Retina (tissue), 1 donor: ENCODE measurements around the gene OR6B3.

Source experiments
- DNase-seq: peaks from one replicate; pipeline ENCODE4 v3.0.0-alpha.2; 2016

OR6B3 gene

GRCh38 chr2:240043279-240043989, 9.9 kb downstream of the OR6B3 start:
- DNase-seq, result no peak

GRCh38 chr2:240042740-240043139, 10.6 kb downstream of the OR6B3 start:
- no peak for DNase-seq

GRCh38 chr2:240041363-240041762, 12.0 kb downstream of the OR6B3 start:
- DNase-seq, result no peak

- no peak for DNase-seq
Measured at GRCh38 chr2:240037358-240037757, 16.0 kb downstream of the OR6B3 start.

- DNase-seq, result no peak
Measured at GRCh38 chr2:240033330-240033678, 20.0 kb downstream of the OR6B3 start.

GRCh38 chr2:240032406-240033329, 20.7 kb downstream of the OR6B3 start:
- no peak for DNase-seq

GRCh38 chr2:240030379-240031094, 22.8 kb downstream of the OR6B3 start, which contains the start of gene OR6B2:
TSS of gene OR6B2 (minus strand) at chr2:240030429. CDS start at chr2:240030429, 0 bp downstream.
- DNase-seq, result no peak

GRCh38 chr2:240024766-240025165, 28.6 kb downstream of the OR6B3 start:
- DNase-seq, result peak; percentile 48

GRCh38 chr2:240023792-240024191, 29.5 kb downstream of the OR6B3 start:
- DNase-seq, result no peak

- DNase-seq, result peak; percentile 58
Measured at GRCh38 chr2:240021488-240022104, 31.7 kb downstream of the OR6B3 start.

- no peak for DNase-seq
Measured at GRCh38 chr2:240018071-240018750, 35.1 kb downstream of the OR6B3 start.

GRCh38 chr2:240014327-240014726, 39.0 kb downstream of the OR6B3 start:
- no peak for DNase-seq

- DNase-seq, result no peak
Measured at GRCh38 chr2:240013343-240013742, 40.0 kb downstream of the OR6B3 start.

- no peak for DNase-seq
Measured at GRCh38 chr2:240002983-240003382, 50.3 kb downstream of the OR6B3 start.

GRCh38 chr2:240000671-240001070, 52.6 kb downstream of the OR6B3 start:
- no peak for DNase-seq

- DNase-seq, result no peak
Measured at GRCh38 chr2:239997686-239998409, 55.5 kb downstream of the OR6B3 start.
